ENCODE results near the gene ACIN1.
"Not testable (repeated sequence)": the region's sequence is repeated elsewhere in the genome, so short reads cannot be mapped to it uniquely, and the experiment has no call there.

Gene ACIN1

DNA sequence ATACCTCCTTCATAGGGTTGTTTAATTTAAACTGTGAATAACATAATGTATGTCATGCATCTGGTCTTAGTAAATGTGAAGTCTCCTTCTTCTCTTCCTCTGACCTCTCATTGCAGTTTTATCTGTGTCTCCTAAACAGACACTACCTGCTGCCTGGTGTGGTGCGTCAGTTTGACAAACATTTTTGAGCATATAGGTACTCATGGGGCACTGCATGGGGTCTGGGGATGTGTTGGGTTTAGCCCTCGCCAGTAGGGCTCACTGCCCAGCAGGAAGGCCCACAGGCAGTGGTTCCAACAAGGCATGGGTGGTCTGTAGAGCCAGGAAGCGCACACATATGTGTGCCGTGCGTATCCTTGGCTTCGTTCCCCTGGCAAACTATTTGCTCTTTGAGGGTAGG, 27.1 kb upstream of the ACIN1 start:
- no peak for DNase-seq (ENCODE audit: low spot score)

DNA sequence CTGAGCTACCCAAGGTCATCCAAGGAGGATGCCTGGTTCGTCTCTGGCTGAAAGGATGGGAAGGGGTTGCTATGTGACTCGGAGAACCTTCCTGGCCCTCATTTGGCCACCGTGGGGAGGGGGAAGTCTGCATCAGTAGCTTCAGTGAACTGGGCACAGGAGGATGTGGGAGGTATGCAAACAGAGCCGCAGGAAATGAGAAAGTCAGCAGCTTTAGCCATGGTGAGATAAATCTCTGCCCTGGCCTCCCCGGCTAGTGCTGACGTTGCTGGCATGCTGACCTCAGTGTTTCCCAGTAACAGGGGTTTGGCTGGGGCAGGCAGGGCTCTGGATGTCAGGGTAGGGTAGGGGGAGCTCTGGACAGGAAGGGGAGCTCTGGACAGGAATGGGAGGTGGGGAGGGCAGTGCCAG, 26.4 kb upstream of the ACIN1 start:
- DNase-seq (ENCODE audit: low spot score): no peak

DNA sequence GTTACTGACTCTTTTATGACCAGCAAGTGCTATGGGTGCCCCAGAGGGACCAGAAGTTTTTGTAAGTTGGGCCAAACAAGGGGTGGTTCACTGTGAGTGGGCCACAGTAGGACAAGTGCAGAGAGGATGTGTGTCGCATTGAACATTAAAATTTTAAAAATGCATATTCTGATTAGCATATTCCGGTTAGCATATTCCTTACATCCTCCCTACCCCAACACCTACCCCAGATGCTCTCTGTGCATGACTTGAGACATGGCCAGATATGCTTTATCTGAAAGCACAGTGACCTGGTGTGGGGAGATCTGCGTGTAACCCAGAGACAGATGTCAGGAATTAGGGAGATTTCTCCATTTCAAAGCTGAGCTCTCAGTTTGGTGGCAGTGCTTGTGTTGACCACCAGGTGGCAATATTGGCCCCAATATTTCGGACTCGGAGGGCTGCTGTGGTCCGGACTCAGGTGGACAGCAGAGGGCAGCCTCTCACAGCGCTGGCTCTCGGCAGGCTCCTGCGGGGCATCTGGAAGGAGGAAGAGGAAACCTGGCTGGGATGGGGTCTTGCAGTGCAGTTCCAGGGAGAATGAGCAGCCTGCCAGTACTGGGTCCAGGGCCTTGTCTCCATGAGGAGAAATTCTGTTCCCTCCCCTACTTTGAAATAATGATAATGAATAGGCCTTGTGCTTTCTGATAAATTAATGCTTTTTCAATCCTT, 25.8 kb upstream of the ACIN1 start:
- peak; percentile 89 for DNase-seq (ENCODE audit: low spot score)

DNA sequence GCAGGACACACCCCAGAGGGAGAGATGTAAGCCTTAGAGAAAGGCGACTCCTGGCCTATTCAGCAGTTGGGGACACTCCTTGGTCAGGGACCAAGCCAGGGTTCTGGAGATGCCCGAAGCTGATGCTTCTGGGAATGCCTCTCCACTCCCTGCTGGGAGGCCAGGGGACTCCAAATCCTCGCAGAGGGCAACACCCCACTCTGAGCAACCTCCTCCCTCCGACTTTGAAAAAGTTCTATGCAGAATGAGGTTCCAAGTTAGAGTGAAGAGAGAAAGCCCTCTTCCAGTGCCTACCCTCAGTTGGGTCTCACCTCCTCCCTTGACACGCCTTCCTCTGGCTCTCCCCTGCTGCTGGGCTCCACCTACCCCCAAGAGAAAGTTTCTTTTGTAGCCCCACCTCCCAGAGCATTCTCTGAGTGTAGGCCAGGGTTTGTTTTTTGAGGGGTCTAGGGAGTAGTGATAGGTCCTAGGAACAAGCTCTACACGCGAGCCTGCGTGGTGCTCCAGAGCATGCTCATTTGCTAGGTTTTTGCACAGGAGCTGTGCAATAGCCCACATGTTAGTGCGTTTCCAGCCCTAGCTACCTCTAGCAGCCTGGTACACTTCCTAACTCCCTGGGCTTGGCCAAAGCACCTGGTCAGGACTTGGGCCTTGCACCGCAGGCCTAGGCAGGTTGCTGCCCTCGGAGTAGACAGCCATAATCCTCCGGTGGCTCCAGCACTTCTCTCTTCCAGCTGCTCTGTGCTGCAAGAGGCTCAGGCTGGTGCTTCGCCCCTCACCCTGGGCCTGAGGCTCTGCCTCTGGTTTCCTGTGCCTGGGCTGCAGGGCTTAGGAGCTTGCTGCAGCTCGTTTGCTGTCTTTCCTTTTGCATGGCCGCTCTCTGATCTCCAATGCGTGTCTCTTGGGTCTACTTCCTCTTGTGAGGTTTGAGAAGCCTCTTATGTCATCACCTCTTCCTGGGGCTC, 24.7 kb upstream of the ACIN1 start:
- no peak for DNase-seq (ENCODE audit: low spot score)

DNA sequence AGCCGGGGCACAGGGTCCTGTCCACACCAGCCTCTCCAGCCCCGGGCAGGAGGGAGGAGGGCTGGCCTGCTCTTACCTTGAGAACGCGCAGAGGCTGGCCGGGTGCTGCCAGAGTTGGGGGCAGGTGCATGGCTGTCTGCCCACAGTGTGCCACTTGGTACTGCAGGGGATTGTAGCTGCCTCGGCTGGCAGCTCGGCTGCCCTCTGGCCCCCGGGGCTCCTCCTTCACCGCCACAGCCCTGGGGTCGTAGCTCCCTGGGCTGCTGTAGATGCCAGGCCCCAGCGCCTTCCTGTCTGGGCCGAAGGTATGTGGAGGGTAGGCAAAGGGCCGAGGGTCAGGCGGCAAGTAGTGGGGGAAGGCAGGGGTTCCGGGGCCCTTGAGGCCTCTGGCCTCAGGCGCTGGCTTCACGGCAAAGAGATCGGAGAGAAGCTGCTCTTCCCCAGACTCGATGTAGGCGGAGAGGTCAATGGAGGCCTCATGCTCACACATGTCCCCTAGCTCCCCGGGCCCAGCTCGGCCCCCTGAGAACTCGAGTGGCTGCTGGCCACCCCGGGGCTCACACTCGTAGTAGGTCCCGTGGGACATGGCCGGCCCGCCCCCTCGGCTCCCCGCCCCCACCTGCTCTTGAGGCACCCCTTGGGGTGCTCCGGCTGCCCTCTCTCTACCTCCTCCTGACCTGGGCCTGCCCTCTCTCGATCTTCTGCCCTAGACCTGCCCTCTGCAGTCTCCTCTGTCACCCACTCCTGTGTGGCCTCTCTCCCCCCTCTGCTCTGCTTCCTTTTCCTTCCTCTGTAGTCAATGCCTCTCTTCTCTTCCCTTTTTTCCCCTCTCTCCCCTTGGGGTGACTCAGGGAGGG, 23.8 kb upstream of the ACIN1 start, which contains the start of gene CEBPE:
Gene CEBPE, minus strand, starts transcription at position 750 of the 857 bp plus-strand sequence. Its CDS starts 164 bp downstream, at position 586.
- no peak for DNase-seq (ENCODE audit: low spot score)

DNA sequence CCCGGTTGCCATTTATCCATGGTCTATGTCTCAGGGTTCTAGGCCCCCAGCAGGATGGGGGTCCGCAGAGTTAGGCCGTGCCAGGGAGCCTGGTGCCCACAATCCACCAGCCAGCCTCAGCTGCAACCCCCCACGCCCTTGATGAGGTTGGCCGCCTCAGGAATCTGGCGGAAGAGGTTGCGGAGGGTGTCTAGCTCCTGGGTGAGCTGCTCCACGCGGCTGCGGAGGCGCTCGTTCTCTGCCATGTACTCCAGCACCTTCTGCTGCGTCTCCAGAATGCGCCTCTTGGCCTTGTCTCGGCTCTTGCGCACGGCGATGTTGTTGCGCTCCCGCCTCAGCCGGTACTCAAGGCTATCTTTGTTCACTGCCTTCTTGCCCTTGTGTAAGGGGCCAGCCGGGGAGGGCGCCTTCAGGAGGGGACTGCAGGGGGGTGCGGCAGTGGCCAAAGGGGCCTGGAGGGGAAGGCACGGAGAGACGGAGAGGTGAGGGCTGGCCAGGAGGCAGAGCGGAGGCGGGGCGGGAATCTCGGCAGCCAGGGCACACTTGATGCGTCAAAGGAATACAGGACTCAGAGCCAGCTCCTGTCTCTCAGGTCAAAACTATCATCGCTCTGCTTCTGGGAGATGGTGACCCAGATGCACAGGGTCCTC, 22.6 kb upstream of the ACIN1 start:
- DNase-seq (ENCODE audit: low spot score): no peak

DNA sequence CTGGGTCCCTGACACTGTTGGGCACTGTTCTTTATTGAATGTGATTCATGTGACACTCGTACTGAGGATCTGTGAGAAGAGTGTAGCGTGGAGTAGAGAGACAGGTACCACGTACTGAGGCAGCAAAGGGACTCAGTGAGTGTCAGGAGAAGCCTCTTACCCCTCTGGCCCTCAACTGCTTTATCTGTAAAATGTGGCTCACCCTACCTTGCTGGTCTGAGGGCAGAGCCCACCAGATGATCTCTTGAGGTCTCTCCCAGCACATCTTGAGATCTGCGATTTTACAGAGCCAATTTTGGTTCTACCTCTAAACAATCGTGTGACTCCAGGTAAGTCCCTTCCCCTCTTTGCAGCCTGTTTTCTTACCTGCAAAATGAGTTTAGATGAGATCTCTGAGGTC, 21.0 kb upstream of the ACIN1 start:
- no peak for DNase-seq (ENCODE audit: low spot score)

DNA sequence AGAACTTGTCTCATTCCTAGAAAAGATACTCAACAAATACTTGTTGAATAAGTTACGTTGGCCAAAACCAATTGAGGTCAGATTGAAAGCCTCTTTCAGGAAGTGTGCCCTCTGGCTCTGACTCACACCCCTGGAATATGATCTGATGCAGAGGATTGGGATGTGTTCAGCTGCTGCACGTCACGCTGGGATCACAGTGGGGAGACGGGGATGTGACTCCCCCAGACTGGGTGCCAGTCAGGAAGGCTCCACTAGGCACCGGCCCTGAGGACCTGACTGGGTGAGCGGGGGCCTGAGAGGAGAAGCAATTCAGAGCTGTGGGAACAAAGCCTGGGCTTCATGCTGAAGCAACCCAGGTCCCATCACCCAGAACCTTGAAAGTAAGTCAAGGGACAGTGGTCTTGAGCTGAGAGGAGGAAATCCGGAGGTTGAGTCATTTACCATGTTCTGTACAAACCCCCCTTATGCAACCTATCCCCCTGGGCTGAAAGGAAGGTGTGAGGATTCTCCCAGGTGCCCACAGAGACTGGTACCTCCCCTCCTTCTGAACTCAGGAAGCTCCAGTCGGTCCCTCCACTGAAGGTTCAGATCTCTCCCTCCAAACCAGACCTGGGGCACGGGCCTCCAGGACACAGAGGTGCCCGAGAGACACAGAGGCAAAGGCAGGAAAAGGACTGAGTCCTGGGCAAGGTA, 20.2 kb upstream of the ACIN1 start:
- no peak for DNase-seq (ENCODE audit: low spot score)

DNA sequence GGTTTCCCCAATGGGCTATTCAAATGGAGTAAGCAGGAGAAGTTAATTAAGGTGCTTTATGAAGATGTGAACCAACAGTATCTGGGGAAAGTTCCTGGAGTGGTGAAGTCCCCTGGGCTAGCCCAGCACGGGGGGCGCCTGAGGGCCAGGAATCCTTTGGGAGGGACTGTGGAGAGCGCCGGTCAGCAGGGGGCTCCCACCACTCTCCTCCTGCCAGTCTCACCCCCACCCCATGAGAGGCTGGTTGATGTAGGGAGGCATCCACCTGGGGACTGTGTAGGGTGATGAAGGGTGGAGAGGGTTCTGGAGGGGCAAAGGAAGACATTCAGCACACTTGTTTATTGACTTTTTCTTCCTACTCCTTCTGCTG, 19.7 kb upstream of the ACIN1 start:
- no peak for DNase-seq (ENCODE audit: low spot score)

DNA sequence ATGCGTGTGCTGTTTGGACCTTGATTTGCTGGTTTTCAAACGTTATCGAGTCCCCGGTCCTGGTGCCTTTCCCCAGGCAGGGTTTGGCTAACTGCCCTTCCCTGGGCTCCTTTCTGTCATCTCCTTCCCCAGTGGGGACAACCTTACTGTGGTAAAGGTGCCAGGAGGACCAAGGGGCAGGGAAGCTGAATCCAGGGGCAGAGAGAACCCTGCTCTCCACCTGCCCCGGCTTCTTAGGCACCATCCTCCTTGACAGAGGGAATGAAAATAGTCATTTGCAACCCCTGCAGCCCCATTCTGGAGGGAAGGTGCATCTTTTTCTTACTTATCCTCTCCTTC, 19.2 kb upstream of the ACIN1 start:
- no peak for DNase-seq (ENCODE audit: low spot score)

DNA sequence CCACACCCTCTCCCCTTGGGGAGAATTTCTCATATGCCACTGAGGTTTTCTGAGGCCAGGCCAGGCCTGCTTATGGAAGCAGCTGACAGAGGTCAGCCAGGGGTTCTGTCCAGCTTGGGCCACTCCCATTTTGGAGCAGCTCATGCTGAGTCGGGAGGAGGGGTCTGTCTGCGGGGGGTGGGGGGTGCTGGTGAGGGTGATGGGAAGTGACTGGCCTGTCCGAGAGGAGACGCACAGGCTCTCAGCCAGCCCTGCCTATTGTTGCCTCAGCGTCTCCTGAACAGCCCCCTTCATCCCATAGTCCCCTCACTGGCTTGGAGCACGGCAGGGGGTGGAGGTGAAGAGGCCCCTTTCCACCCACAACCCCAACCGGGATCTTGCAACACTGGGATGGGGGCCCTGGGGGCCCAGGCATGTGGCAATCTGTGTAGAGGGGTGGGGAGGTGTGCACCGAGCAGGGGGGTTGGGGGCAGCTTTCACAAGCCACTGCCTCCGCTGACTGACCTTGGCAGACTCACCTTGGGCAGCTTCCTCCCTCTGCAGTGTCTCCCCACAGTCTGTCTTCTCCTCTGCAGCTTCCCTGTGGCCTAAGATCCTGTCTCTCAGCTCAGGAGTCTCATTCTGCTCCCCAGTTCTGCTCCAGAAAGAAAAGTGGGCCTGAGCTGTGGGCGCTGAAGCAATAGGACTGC, 18.6 kb upstream of the ACIN1 start:
- no peak for DNase-seq (ENCODE audit: low spot score)

DNA sequence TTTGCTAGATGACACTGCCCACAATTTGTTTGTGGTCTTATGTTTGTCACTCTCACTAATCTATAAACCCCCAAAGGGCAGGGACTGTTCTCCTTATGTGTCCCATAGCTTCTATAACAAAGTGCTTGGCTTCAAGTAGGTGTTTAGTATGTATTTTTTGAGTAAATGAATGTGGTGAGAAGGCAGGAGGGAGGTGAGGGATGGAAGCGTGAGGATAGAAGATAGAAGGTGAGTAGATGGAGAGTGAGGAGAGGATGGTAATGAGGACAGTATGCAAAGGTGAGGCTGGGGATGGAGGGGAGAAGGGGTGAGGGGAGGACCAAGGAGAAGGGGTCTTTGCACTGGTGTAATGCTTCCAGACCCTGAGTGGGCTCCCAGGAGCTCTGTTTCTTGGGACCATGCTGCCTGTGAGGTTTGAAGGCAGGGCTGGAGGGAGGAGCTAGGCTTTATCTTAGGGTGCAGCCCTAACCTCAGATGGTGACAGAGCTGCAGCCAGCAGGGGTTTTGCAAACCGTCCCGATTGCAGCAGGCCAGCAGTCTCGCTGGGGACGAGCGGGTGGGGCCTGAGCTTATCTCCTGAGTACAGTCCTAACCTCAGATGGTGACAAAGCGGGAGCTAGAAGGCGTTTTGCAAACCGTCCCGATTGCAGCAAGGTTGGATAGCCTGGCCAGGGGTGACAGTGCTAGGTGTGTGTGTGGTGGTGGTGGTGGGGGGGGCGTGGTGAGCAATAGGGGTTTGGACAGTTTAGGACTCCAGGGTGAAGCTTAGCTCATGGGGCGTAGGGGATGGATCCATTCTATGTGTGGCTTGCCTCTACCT, 17.6 kb upstream of the ACIN1 start:
- DNase-seq (ENCODE audit: low spot score): no peak

DNA sequence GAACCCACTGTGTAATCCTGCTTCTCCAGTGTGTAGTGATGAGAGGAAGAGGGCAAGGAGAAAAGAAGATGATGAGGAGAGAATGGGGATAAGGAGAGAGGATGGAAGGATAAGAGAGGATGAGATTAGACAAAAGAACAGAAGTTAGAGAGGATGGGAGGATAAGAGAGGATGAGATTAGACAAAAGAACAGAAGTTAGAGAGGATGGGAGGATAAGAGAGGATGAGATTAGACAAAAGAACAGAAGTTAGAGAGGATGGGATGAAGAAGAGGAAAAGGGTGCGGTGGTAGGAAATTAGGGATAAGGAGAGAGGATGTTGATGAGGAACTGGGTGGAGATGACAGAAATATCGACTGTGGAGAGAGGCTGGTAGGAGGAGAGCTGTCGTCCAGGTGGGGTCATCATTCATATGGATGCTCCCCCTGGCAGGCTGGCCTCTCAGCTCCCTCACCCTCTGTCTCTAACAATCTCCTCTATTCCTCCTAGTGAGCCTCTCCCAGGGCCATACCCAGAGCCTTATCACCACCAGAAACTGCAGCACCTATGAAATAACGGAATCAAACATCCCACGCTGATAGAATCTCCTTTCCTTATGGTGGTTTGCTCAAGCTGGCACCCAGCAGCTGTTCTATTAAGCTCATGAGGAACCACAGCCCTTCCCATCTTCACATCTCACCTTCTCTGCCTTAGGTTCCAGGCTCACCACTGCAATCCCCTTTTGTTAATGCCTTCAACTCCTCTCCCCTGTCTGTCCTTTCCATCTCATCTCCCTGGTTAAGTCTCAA, 15.8 kb upstream of the ACIN1 start:
- no peak for DNase-seq (ENCODE audit: low spot score)

DNA sequence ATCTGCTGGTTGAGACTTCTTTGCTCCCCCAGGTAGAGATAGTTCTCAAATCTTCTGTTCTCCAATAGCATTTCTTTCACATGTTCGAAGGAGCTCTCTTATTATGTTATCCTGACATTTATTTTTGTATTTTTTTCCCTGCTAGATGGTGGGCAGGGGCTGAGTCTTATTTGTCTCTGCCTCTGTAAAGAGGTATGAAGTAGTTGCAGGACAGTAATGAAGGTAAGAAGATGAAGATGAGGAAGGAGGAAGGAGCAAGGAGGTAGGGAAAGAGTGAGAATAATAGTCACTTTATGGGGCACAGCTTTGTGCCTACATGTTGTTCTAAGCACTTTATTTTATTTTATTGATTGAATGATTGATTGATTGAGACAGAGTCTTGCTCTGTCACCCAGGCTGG, 14.8 kb upstream of the ACIN1 start:
- no peak for DNase-seq (ENCODE audit: low spot score)

DNA sequence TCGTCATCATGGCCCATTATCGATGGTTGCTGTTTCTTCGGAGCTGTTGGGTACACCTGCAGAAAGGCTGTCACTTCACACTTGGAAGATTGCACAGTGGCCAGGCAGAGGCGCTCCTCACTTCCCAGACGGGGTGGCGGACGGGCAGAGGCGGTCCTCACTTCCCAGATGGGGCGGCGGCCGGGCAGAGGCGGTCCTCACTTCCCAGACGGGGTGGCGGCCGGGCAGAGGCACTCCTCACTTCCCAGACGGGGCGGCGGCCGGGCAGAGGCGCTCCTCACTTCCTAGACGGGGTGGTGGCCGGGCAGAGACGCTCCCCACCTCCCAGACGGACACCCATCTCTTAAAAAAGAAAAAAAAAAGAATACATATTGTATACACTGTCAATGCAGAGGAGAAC, 13.2 kb upstream of the ACIN1 start:
- DNase-seq (ENCODE audit: low spot score): not testable (repeated sequence)

DNA sequence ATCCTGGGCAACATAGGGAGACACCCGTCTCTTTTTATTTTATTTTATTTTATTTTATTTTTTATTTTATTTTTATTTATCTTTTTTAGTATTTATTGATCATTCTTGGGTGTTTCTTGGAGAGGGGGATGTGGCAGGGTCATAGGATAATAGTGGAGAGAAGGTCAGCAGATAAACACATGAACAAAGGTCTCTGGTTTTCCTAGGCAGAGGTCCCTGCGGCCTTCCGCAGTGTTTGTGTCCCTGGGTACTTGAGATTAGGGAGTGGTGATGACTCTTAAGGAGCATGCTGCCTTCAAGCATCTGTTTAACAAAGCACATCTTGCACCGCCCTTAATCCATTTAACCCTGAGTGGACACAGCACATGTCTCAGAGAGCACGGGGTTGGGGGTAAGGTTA, 12.7 kb upstream of the ACIN1 start:
- DNase-seq (ENCODE audit: low spot score): not testable (repeated sequence)

DNA sequence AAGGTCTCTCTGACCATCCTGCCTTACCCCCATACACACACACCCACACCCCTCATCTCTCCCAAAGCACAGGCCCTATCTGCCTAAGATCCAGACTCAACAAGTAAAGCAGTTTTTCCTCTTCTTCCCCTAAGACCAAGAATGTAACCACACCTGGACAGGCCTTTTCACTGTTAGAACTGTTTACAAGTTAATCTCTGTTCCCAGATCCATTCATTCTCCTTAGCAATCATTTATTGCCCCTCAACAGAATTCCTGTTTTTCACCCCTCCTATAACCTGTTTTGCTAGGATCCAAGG, 11.8 kb upstream of the ACIN1 start:
- no peak for DNase-seq (ENCODE audit: low spot score)

DNA sequence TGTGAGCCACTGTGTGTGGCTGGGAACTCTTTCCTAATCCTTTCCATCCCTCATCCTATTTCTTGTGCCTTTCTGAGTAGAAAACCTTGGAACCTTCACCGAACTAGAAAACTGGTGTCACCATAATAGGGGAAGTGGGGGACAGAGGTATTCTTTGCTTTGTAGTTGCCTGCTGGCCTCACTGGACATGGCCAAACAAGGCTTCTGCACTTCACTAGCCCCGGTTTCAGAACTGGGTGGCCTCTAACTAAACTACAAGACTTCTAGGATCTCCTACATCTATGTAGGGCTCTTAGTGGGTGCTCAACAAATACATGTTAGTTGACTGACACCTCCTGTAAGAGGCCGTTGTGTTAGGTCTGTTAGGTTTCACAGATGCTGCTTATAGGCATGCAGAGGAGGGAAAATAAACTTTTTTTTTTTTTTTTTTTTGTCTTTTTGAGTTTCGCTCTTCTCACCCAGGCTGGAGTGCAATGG, 10.4 kb upstream of the ACIN1 start:
- no peak for DNase-seq (ENCODE audit: low spot score)

All from HuH-7.5 (cell line).